A549 treated with GW870086 at 1 μM for 4 hours (cell line): ENCODE data around the gene NIT1. TPM values are rescaled to one million over a fixed set of nuclear protein-coding genes. Genes with fewer than 3 reads are reported as not detected.

Experiments
- total RNA-seq: library from RNA; stranded (reverse); fragments of 200-300 nt; extraction: Qiagen RNA extraction; gene quantifications from 5 replicates; pipeline ENCODE4 v1.2.3, GENCODE V29; 2022; ENCODE audit warnings: low read depth

NIT1 gene
- 28.4 to 32.9 TPM (median 30.2 TPM) in 5 replicates for total RNA-seq

GRCh38 chr1:161117759-161118581 lies at the start of gene NIT1, which contains the start of gene PFDN2:
TSS of gene NIT1 (plus strand) at chr1:161118105. CDS start at chr1:161118177, 72 bp downstream.
TSS of gene PFDN2 (minus strand) at chr1:161118037. CDS start at chr1:161118026, 11 bp downstream.

GRCh38 chr1:161069731-161070270 lies 48.1 kb upstream of the NIT1 start, which contains the start of gene ARHGAP30:
TSS of gene ARHGAP30 (minus strand) at chr1:161069891. CDS start at chr1:161069624, 267 bp downstream.

DNA sequence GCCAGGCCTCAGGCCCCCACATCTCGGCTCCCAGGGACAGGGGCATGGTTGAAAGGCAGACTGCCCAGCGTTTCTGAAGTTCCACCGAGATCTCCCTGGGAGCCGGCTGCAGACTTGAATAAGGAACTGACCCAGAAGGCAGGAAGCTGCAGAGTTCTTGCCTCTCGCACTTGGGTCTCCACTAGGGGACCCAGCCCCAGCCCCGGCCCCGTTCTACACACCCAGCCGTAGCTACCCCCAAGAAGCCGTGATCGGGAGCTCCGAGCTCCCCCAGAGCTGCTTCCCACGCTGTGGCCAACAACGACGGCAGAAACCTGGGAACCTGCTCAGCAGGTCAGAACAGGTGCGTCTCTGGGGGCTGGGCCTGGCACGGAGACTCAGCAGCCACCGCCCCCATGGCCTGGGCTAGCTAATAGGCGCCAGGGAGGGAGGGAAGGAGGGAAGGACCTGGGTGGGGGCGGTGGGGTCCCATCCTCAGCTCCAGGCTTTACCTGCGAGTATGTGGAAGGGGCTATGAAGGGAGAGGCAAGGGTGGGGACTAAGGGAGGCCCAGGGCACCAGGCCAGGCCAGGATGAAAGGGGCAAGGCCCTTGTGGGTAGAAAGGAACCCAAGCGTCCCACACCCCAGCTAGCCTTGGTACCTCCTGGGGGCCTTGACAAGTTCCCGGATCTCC lies 28.5 kb upstream of the NIT1 start, which contains the start of gene NECTIN4:
Gene NECTIN4 (minus strand): TSS at position 308 of the 674 bp plus-strand sequence. CDS start 262 bp downstream, at position 46.

DNA sequence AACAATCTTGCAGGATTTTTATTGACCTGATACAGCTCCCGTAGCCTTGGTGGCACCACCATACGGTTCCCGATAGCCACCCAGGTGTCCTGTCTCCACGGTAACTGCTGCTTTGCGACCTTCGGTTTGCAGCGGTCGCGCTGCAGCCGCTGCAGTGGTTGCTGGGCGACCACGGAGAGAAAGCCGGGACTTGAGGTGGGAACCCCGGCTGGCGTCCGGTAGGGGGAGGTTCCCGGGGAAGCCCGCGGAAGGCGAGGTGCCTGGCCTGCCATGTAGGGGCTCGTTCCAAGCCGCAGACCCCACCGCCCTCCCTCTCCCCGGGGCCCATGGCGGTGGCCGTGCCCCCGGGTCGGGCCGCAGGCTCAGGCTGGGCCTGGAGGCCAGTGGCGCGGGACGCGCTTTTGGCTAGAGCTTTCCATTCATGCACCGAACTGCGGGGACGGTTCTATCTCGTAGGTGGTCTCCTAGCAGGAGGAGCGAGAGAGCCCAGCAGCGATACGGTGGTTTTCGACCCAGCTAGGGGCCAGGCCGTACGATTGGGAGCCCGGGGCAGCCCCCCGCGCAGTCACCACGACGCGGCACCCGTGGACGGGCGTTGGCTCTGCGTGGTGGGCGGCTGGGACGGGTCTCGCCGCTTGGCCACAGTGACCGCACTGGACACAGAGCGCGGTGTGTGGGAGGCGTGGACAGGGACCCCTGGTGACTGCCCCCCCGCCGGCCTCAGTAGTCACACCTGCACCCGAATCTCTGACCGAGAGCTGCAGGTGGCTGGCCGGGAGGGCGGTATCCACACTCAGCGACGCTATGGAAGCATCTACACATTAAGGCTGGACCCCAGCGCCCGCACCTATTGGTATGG lies 19.5 kb upstream of the NIT1 start, which contains the start of gene KLHDC9:
Gene KLHDC9 (plus strand): TSS at position 152 of the 859 bp plus-strand sequence. CDS start 175 bp downstream, at position 327.

DNA sequence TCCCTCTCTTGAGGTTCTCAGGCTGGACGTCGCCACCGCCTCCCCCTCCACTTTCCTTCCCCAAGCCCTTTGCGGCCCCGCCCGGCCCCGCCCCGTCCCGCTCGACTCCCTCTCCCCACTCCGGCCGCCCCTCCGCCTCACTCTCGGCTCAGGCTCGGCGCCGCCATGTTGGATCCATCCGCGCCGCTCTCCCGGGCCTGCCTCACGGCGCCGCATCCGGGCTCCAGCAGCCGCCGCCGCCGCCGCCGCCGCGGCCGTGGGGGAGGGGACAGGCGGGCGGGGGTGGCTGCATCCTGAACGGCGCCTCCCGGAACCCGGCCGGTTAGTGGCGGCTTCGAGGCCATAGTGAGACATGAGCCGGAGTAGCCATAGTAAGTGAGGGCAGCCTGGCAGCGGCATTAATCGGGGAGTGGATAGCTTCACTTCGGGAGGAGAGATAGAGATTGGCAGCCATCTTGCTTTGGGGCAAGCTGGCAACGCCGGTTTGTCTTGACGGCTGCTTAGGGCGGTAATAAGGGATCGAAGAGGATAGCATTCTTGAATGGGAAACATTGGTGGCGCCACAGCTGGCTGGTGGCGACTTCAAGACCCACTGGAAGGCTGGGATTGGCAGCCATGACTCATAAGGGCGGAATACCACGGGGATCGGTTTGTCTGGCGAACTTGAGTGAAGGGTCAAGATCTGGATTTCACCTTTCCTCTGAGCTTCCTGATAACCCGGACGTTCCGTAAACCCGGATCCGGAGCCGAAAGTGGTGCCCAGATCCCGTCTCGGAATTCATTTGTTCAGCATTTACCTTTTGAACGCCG lies 14.7 kb downstream of the NIT1 start, which contains the start of gene DEDD:
Gene DEDD (minus strand): TSS at position 258 of the 810 bp plus-strand sequence. CDS start 8,205 bp downstream, outside the sequence.

DNA sequence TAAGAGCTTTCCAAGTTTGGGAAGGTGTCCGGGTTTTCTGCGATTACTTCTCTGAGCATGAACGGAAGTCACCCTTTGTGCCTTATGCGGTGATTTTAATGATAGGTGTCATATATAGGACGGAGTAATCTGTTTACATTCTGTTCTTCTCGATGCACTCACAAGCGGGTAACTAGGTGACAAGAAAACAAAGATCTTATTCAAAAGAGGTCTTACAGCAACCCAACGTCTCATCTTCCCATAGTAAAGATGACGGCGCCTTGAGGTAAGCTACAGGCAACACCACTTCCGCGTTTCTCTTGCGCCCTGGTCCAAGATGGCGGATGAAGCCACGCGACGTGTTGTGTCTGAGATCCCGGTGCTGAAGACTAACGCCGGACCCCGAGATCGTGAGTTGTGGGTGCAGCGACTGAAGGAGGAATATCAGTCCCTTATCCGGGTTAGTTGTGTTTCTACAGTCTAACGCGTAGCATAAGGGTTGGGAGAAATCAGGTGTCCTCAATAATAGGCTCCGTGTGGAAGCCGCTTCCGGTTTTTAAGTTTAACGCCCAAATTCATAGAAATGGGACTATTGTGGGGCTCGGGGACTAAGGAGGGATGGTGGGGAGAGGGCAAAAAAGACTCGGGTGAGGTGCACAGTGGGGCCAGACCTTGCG lies 35.9 kb downstream of the NIT1 start, which contains the start of gene UFC1:
Gene UFC1 (plus strand): TSS at position 297 of the 656 bp plus-strand sequence. CDS start 20 bp downstream, at position 317.

DNA sequence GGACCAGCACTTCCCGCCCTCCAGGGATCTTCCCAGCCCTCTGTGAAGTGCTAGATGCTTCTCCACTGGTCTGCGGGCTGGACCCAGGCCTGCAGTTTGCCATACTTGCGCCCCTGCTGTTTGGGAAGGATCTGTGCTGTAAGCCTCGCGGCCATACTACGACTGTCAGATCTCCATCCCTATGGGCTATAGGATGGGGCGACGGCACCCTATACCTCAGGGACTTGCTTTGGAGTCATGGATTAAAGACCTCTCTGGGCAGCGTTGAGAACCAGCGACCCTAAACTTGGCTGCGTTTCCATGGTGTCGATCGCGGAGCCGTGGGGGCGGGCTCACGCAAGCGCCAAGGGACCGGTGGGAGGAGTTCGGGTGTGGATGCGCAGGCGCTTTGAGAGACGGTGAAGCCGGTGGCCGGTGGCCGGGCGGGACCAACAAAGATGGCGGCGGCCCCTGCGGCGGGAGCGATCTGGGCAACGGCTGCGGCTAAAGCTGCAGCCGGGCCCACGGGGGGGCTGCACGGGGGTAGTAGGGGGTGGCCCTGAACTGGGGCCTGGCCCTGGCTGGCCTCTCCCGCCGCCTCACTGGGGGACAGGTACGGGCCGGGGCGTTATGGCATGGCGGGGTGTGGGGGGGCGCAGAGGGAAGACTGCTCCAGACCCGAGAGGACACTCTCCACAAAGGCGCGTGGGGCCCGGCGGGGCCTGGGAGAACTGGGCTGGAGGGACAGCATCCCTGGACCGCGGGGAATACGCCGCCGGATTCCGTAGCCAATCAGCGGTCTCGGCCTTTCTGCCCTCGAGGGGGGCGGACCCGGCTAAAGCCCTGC lies 41.4 kb downstream of the NIT1 start, which contains the start of gene USP21:
Gene USP21 (plus strand): TSS at position 414 of the 826 bp plus-strand sequence. CDS start 1,141 bp downstream, outside the sequence.

GRCh38 chr1:161165742-161166668 lies 48.1 kb downstream of the NIT1 start, which contains the start of gene PPOX:
TSS of gene PPOX (plus strand) at chr1:161166426. CDS start at chr1:161166848, 422 bp downstream.

Other genes starting within 250 kb of the NIT1 start
- gene ITLN1, start 232.9 kb upstream of the NIT1 start, total RNA-seq, result not detected in 5 replicates
- 0.30 to 0.93 TPM (median 0.57 TPM) in 5 replicates for gene ITLN2, start 163.3 kb upstream of the NIT1 start, total RNA-seq
- gene F11R, start 97.0 kb upstream of the NIT1 start, total RNA-seq, result 46.4 to 85.2 TPM (median 65.9 TPM) in 5 replicates
- gene TSTD1, start 79.1 kb upstream of the NIT1 start, total RNA-seq, result 0.22 to 0.33 TPM (median 0.30 TPM) in 4 of 5 replicates, not detected in the other
- 49.1 to 56.7 TPM (median 53.8 TPM) in 5 replicates for gene USF1, start 72.1 kb upstream of the NIT1 start, total RNA-seq
- 0.07 to 0.14 TPM (median 0.10 TPM) in 4 of 5 replicates, not detected in the other for gene ARHGAP30, start 48.2 kb upstream of the NIT1 start, total RNA-seq
- gene NECTIN4, start 28.5 kb upstream of the NIT1 start, total RNA-seq, result 2.0 to 3.1 TPM (median 2.1 TPM) in 5 replicates
- 1.4 to 2.0 TPM (median 1.6 TPM) in 5 replicates for gene KLHDC9, start 19.7 kb upstream of the NIT1 start, total RNA-seq
- 103 to 127 TPM (median 108 TPM) in 5 replicates for gene PFDN2, start 68 bp upstream of the NIT1 start, total RNA-seq
- gene DEDD, start 14.6 kb downstream of the NIT1 start, total RNA-seq, result 26.5 to 32.2 TPM (median 30.1 TPM) in 5 replicates
- gene UFC1, start 35.9 kb downstream of the NIT1 start, total RNA-seq, result 83.0 to 144 TPM (median 90.5 TPM) in 5 replicates
- 16.0 to 23.4 TPM (median 21.1 TPM) in 5 replicates for gene USP21, start 41.4 kb downstream of the NIT1 start, total RNA-seq
- gene PPOX, start 48.3 kb downstream of the NIT1 start, total RNA-seq, result 13.8 to 17.2 TPM (median 14.6 TPM) in 5 replicates
- gene B4GALT3, start 59.4 kb downstream of the NIT1 start, total RNA-seq, result 22.6 to 27.7 TPM (median 26.3 TPM) in 5 replicates
- gene ADAMTS4, start 80.9 kb downstream of the NIT1 start, total RNA-seq, result 0.03 TPM in 1 of 5 replicates, not detected in the others
- gene NDUFS2, start 84.3 kb downstream of the NIT1 start, total RNA-seq, result 75.9 to 106 TPM (median 84.1 TPM) in 5 replicates
- gene FCER1G, start 97.2 kb downstream of the NIT1 start, total RNA-seq, result 0.46 to 0.74 TPM in 2 of 5 replicates, not detected in the others
- gene APOA2, start 105.5 kb downstream of the NIT1 start, total RNA-seq, result 3.2 TPM in 1 of 5 replicates, not detected in the others
- gene TOMM40L, start 108.0 kb downstream of the NIT1 start, total RNA-seq, result 9.3 to 12.6 TPM (median 11.7 TPM) in 5 replicates
- 0.26 TPM in 1 of 5 replicates, not detected in the others for gene NR1I3, start 120.1 kb downstream of the NIT1 start, total RNA-seq
- gene PCP4L1, start 140.6 kb downstream of the NIT1 start, total RNA-seq, result 0.10 to 0.11 TPM in 2 of 5 replicates, not detected in the others
- 0.18 to 0.31 TPM (median 0.27 TPM) in 5 replicates for gene MPZ, start 191.9 kb downstream of the NIT1 start, total RNA-seq
- gene SDHC, start 196.3 kb downstream of the NIT1 start, total RNA-seq, result 237 to 255 TPM (median 248 TPM) in 5 replicates
- 0.21 to 0.61 TPM in 2 of 5 replicates, not detected in the others for gene CFAP126, start 249.8 kb downstream of the NIT1 start, total RNA-seq